SK-N-SH treated with all-trans-retinoic acid at 6 μM for 48 hours (cell line): ENCODE data around the gene SEC61B.
A peak's percentile ranks its signal among the peaks of the same experiment; 100 is the strongest.

ENCODE experiments used
- ATAC-seq: fragments of 200-7000 bp; cut with Tn5 transposase; 3 replicates; pipeline ENCODE4 v1.9.1; 2020; ENCODE audit warnings: mild to moderate bottlenecking, moderate library complexity
- ARNTL ChIP-seq: fragments of 450-650 bp; formaldehyde crosslinking; IDR thresholded peaks from 2 replicates; pipeline ENCODE4 v1.5.0; 2020; ENCODE audit warnings: low read depth, mild to moderate bottlenecking, moderate library complexity, borderline replicate concordance
- BACH2 ChIP-seq: fragments of 250-450 bp; sonication (Bioruptor Pico); IDR thresholded peaks from 2 replicates; pipeline ENCODE4 v1.9.0; 2021; ENCODE audit warnings: mild to moderate bottlenecking, borderline replicate concordance
- CREB5 ChIP-seq: fragments of 250-450 bp; sonication (Bioruptor Pico); IDR thresholded peaks from 2 replicates; pipeline ENCODE4 v1.5.1; 2020; ENCODE audit warnings: low read depth, mild to moderate bottlenecking, moderate library complexity
- CSDC2 ChIP-seq: fragments of 250-450 bp; sonication (Bioruptor Pico); IDR thresholded peaks from 2 replicates; pipeline ENCODE4 v1.5.0; 2020; ENCODE audit warnings: mild to moderate bottlenecking, moderate library complexity
- ESRRG ChIP-seq: fragments of 250-450 bp; sonication (Bioruptor Pico); IDR thresholded peaks from 2 replicates; pipeline ENCODE4 v1.6.1; 2021; ENCODE audit warnings: mild to moderate bottlenecking
- GLIS3 ChIP-seq: fragments of 250-450 bp; sonication (Bioruptor Pico); IDR thresholded peaks from 2 replicates; pipeline ENCODE4 v1.5.0; 2020; ENCODE audit warnings: mild to moderate bottlenecking, moderate library complexity
- ISL1 ChIP-seq: fragments of 250-450 bp; sonication (Bioruptor Pico); IDR thresholded peaks from 2 replicates; pipeline ENCODE4 v2.1.2; 2022; ENCODE audit warnings: mild to moderate bottlenecking, moderate library complexity
- PATZ1 ChIP-seq: fragments of 250-450 bp; sonication (Bioruptor Pico); IDR thresholded peaks from 2 replicates; pipeline ENCODE4 v1.8.0; 2020; ENCODE audit warnings: mild to moderate bottlenecking, moderate library complexity, borderline replicate concordance
- PPARA ChIP-seq: fragments of 250-450 bp; sonication (Bioruptor Pico); IDR thresholded peaks from 2 replicates; pipeline ENCODE4 v1.5.0; 2020; ENCODE audit warnings: mild to moderate bottlenecking, borderline replicate concordance
- TOX ChIP-seq: fragments of 250-450 bp; sonication (Bioruptor Pico); IDR thresholded peaks from 2 replicates; pipeline ENCODE4 v1.8.0; 2021; ENCODE audit warnings: mild to moderate bottlenecking, moderate library complexity, borderline replicate concordance
- TSHZ2 ChIP-seq: fragments of 250-450 bp; sonication (Bioruptor Pico); IDR thresholded peaks from 2 replicates; pipeline ENCODE4 v1.5.0; 2020; ENCODE audit warnings: mild to moderate bottlenecking, moderate library complexity
- ZC3H10 ChIP-seq: fragments of 250-450 bp; sonication (Bioruptor Pico); IDR thresholded peaks from 2 replicates; pipeline ENCODE4 v1.5.1; 2021; ENCODE audit warnings: mild to moderate bottlenecking, moderate library complexity
- ZFP3 ChIP-seq: fragments of 250-450 bp; sonication (Bioruptor Pico); IDR thresholded peaks from 2 replicates; pipeline ENCODE4 v1.5.0; 2020; ENCODE audit warnings: mild to moderate bottlenecking, moderate library complexity
- ZFP30 ChIP-seq: fragments of 450-650 bp; formaldehyde crosslinking; IDR thresholded peaks from 2 replicates; pipeline ENCODE4 v1.5.0; 2022; ENCODE audit warnings: mild to moderate bottlenecking, moderate library complexity
- ZNF565 ChIP-seq: fragments of 450-650 bp; formaldehyde crosslinking; conservative IDR thresholded peaks from 2 replicates; pipeline ENCODE4 v1.5.0; 2020; ENCODE audit warnings: low read depth, mild to moderate bottlenecking, moderate library complexity
- ZNF70 ChIP-seq: fragments of 450-650 bp; formaldehyde crosslinking; IDR thresholded peaks from 2 replicates; pipeline ENCODE4 v1.5.0; 2020; ENCODE audit warnings: mild to moderate bottlenecking, moderate library complexity
- ZNF8 ChIP-seq: fragments of 450-650 bp; formaldehyde crosslinking; IDR thresholded peaks from 2 replicates; pipeline ENCODE4 v1.5.0; 2020; ENCODE audit warnings: mild to moderate bottlenecking, moderate library complexity

Gene SEC61B

GRCh38 chr9:99221621-99222415, at the start of gene SEC61B, which contains the start of gene ALG2:
Gene SEC61B (plus strand): TSS chr9:99222282. CDS start chr9:99222364, 82 bp downstream.
Gene ALG2 (minus strand): TSS chr9:99221942. CDS start chr9:99221894, 48 bp downstream.
- TF ChIP-seq ZFP3 (CRISPR knock-in tag) (peak; percentile 67; the same call in 1 of the 2 replicates), PPARA (CRISPR knock-in tag) (no peak), TSHZ2 (CRISPR knock-in tag) (0 out of 2 replicates have a peak, but pooled peaks have one; percentile 16)
- peak; percentile 97 for ATAC-seq

GRCh38 chr9:99173570-99174504, 48.2 kb upstream of the SEC61B start:
- no peak for ATAC-seq
- TF ChIP-seq TOX = no peak
- TF ChIP-seq, all 23 proteins: peak for 0

GRCh38 chr9:99176527-99177013, 45.5 kb upstream of the SEC61B start:
- ATAC-seq = peak; percentile 55
- TF ChIP-seq ZFP3 (CRISPR knock-in tag) (0 out of 2 replicates have a peak, but pooled peaks have one; percentile 23), ISL1 (CRISPR knock-in tag) (peak; percentile 48; the same call in 1 of the 2 replicates), ZNF565 (CRISPR knock-in tag) (no peak)

- no peak for TF ChIP-seq BACH2 (CRISPR knock-in tag)
- no peak for TF ChIP-seq ZNF8 (CRISPR knock-in tag)
- no peak for TF ChIP-seq CSDC2 (CRISPR knock-in tag)
- no peak for TF ChIP-seq GLIS3 (CRISPR knock-in tag)
- TF ChIP-seq ARNTL (CRISPR knock-in tag) = no peak
- no peak for TF ChIP-seq ISL1 (CRISPR knock-in tag)
- TF ChIP-seq ZC3H10 (CRISPR knock-in tag) = no peak
- TF ChIP-seq PATZ1 (CRISPR knock-in tag) = no peak
- no peak for TF ChIP-seq ZFP30
- no peak for TF ChIP-seq TOX
- TF ChIP-seq ZNF70 (CRISPR knock-in tag) = no peak
- TF ChIP-seq ESRRG (CRISPR knock-in tag) = no peak
- TF ChIP-seq ZFP3 (CRISPR knock-in tag) = no peak
- TF ChIP-seq CREB5 (CRISPR knock-in tag) = no peak
- TF ChIP-seq, all 23 proteins: peak for 0
- no peak for ATAC-seq
Observed at GRCh38 chr9:99177576-99178366, 44.3 kb upstream of the SEC61B start.
